H1 (cell line): ENCODE measurements around the gene MRPS34. TPM values are rescaled to one million over a fixed set of nuclear protein-coding genes. Genes with fewer than 3 reads are reported as not detected.

Experiments
- CTCF ChIA-PET: fragments of 300-600 bp; sonication (Branson Sonifier 250); formaldehyde crosslinking; loops from one replicate; lab custom pipeline; 2021; ENCODE audit not compliant: partially characterized antibody; lab: Charles Lee
- POLR2A ChIA-PET: fragments of 300-600 bp; sonication (Branson Sonifier 250); formaldehyde crosslinking; loops from one replicate; lab custom pipeline; 2021; ENCODE audit warnings: inconsistent platforms; ENCODE audit not compliant: partially characterized antibody; lab: Charles Lee
- DNase-seq, 2 experiments: peaks; one replicate each; pipeline versions ENCODE4 v3.0.0 to v3.0.0-alpha.2; 2010 to 2022; ENCODE audit warnings: low spot score in 2 of 2, low read depth in 1 of 2, mixed read lengths in 1 of 2
- FAIRE-seq: peaks from 2 replicates; lab custom pipeline; 2011; peaks lifted over from hg19 to GRCh38; lab: Jason Lieb, UNC
- H2AFZ ChIP-seq: 2 replicates; pipeline ENCODE4 v1.8.1; 2012; ENCODE audit warnings: low read length, inconsistent platforms
- H2AK5ac ChIP-seq: 2 replicates; pipeline ENCODE4 v1.6.1; 2013; ENCODE audit warnings: low read depth, low read length
- H2BK120ac ChIP-seq: replicated peaks from 2 replicates; pipeline ENCODE3; 2013; ENCODE audit warnings: low read depth, low read length, inconsistent platforms
- H2BK12ac ChIP-seq: 2 replicates; pipeline ENCODE4 v1.6.1; 2013; ENCODE audit warnings: low read depth, low read length
- H2BK15ac ChIP-seq: 2 replicates; pipeline ENCODE4 v1.6.1; 2013; ENCODE audit warnings: low read length
- H2BK20ac ChIP-seq: 2 replicates; pipeline ENCODE4 v1.6.1; 2013; ENCODE audit warnings: low read length
- H2BK5ac ChIP-seq: 2 replicates; pipeline ENCODE4 v1.6.1; 2013; ENCODE audit warnings: low read depth, low read length
- H3K14ac ChIP-seq: 2 replicates; pipeline ENCODE4 v1.6.1; 2013; ENCODE audit warnings: inconsistent platforms; ENCODE audit not compliant: insufficient read length
- H3K18ac ChIP-seq: 2 replicates; pipeline ENCODE4 v1.6.1; 2013; ENCODE audit warnings: low read length; ENCODE audit errors: extremely low read depth
- H3K23ac ChIP-seq: 2 replicates; pipeline ENCODE4 v1.6.1; 2013; ENCODE audit warnings: inconsistent platforms; ENCODE audit not compliant: insufficient read length
- H3K23me2 ChIP-seq: 2 replicates; pipeline ENCODE4 v1.6.1; 2013; ENCODE audit warnings: low read depth, low read length
- H3K27ac ChIP-seq: 2 replicates; pipeline ENCODE4 v1.6.1; 2011; ENCODE audit warnings: low read depth, low read length, inconsistent platforms
- H3K27me3 ChIP-seq, 4 experiments: replicated peaks in 1 of 4; 1 replicate in 1 of 4; 2 replicates in 3 of 4; pipeline versions ENCODE4 v1.6.1 to v1.8.1; 2011 to 2013; ENCODE audit warnings: low read length in 3 of 4, mild to moderate bottlenecking in 3 of 4, inconsistent platforms in 2 of 4, mixed read lengths in 2 of 4, moderate library complexity in 1 of 4; ENCODE audit not compliant: control insufficient read depth in 3 of 4, insufficient read depth in 3 of 4; ENCODE audit errors: extremely low read depth in 1 of 4
- H3K36me3 ChIP-seq, 4 experiments: 2 replicates each; pipeline versions ENCODE4 v1.6.1 to v1.8.1; 2011 to 2013; ENCODE audit warnings: mild to moderate bottlenecking in 4 of 4, low read length in 3 of 4, moderate library complexity in 2 of 4, control low read depth in 1 of 4, inconsistent platforms in 1 of 4; ENCODE audit not compliant: insufficient read depth in 4 of 4, control insufficient read depth in 2 of 4
- H3K4ac ChIP-seq: replicated peaks from 2 replicates; pipeline ENCODE3; 2013; ENCODE audit warnings: low read length, low read depth, mixed read lengths, inconsistent platforms; ENCODE audit not compliant: insufficient read length
- H3K4me1 ChIP-seq, 4 experiments: replicated peaks in 1 of 4; 1 replicate in 1 of 4; 2 replicates in 3 of 4; pipeline versions ENCODE4 v1.6.1 to v1.8.1; 2011 to 2013; ENCODE audit warnings: low read length in 3 of 4, inconsistent platforms in 2 of 4, mixed read lengths in 1 of 4; ENCODE audit not compliant: insufficient read depth in 4 of 4, control insufficient read depth in 3 of 4
- H3K4me2 ChIP-seq, 2 experiments: 2 replicates each; pipeline versions ENCODE4 v1.6.1 to v1.8.1; 2011 to 2013; ENCODE audit warnings: low read depth in 2 of 2, low read length in 2 of 2, control low read depth in 1 of 2, inconsistent platforms in 1 of 2, mild to moderate bottlenecking in 1 of 2; ENCODE audit not compliant: insufficient read depth in 1 of 2
- H3K4me3 ChIP-seq, 4 experiments: fragments of 200-600, 300-600 bp in 1 of 4; sonication (generic), shearing (Covaris generic), sonication (Bioruptor Twin) in 1 of 4; 2 replicates each; pipeline versions ENCODE4 v1.5.1 to v1.8.1; 2011 to 2016; ENCODE audit warnings: low read length in 4 of 4, low read depth in 3 of 4, control low read depth in 2 of 4, inconsistent platforms in 2 of 4, mild to moderate bottlenecking in 2 of 4, mixed read lengths in 1 of 4, moderate library complexity in 1 of 4; ENCODE audit not compliant: insufficient read depth in 2 of 4; ENCODE audit errors: extremely low read depth in 1 of 4
- H3K56ac ChIP-seq: replicated peaks from 2 replicates; pipeline ENCODE3; 2013; ENCODE audit warnings: low read depth, mild to moderate bottlenecking, mixed read lengths, low read length, inconsistent platforms; ENCODE audit not compliant: insufficient read length
- H3K79me1 ChIP-seq: 2 replicates; pipeline ENCODE4 v1.6.1; 2013; ENCODE audit warnings: low read depth, low read length, control low read depth
- H3K79me2 ChIP-seq, 2 experiments: 2 replicates each; pipeline versions ENCODE4 v1.6.1 to v1.8.1; 2012 to 2013; ENCODE audit warnings: low read length in 2 of 2, mild to moderate bottlenecking in 2 of 2, inconsistent platforms in 1 of 2; ENCODE audit not compliant: insufficient read depth in 2 of 2, control insufficient read depth in 1 of 2
- H3K9ac ChIP-seq, 4 experiments: replicated peaks in 1 of 4; 1 replicate in 1 of 4; 2 replicates in 3 of 4; pipeline versions ENCODE4 v1.6.1 to v1.8.1; 2011 to 2013; ENCODE audit warnings: low read depth in 3 of 4, low read length in 3 of 4, control low read depth in 2 of 4, mild to moderate bottlenecking in 2 of 4, moderate library complexity in 2 of 4, inconsistent platforms in 1 of 4; ENCODE audit errors: extremely low read depth in 1 of 4
- H3K9me3 ChIP-seq, 2 experiments: 2 replicates each; pipeline versions ENCODE4 v1.6.1 to v1.8.1; 2012 to 2013; ENCODE audit warnings: mild to moderate bottlenecking in 2 of 2, moderate library complexity in 2 of 2, control low read depth in 1 of 2, inconsistent platforms in 1 of 2, low read depth in 1 of 2, low read length in 1 of 2, mixed read lengths in 1 of 2; ENCODE audit not compliant: insufficient read depth in 2 of 2
- H4K20me1 ChIP-seq, 2 experiments: replicated peaks in 1 of 2; 2 replicates each; pipeline versions ENCODE3 to v1.8.1; 2011 to 2013; ENCODE audit warnings: inconsistent platforms in 2 of 2, low read length in 2 of 2, mild to moderate bottlenecking in 1 of 2; ENCODE audit not compliant: insufficient read depth in 2 of 2, control insufficient read depth in 1 of 2
- H4K5ac ChIP-seq: 2 replicates; pipeline ENCODE4 v1.6.1; 2013; ENCODE audit warnings: low read length, low read depth, mixed read lengths, inconsistent platforms; ENCODE audit not compliant: insufficient read length
- H4K8ac ChIP-seq: 2 replicates; pipeline ENCODE4 v1.8.0; 2013; ENCODE audit warnings: mild to moderate bottlenecking, moderate library complexity, low read length, inconsistent platforms; ENCODE audit not compliant: insufficient read depth; ENCODE audit errors: extremely low read depth
- H4K91ac ChIP-seq: replicated peaks from 2 replicates; pipeline ENCODE3; 2013; ENCODE audit warnings: low read length, mixed read lengths, inconsistent platforms; ENCODE audit not compliant: insufficient read length
- ASH2L ChIP-seq: fragments of 200-600, 300-600 bp; sonication (generic); IDR thresholded peaks from one replicate; pipeline ENCODE4 v1.7.1; 2017; ENCODE audit warnings: low read length
- GTF2F1 ChIP-seq: IDR thresholded peaks from 2 replicates; pipeline ENCODE4 v1.6.1; 2012; ENCODE audit warnings: low read depth, low read length, improper control_type of control experiment, borderline replicate concordance
- JUN ChIP-seq: IDR thresholded peaks from 2 replicates; pipeline ENCODE4 v1.6.1; 2011; ENCODE audit warnings: low read depth, mild to moderate bottlenecking, improper control_type of control experiment, low read length
- JUND ChIP-seq: IDR thresholded peaks from 2 replicates; pipeline ENCODE4 v1.6.1; 2011; ENCODE audit warnings: mild to moderate bottlenecking, improper control_type of control experiment, low read length
- MAFK ChIP-seq: IDR thresholded peaks from 2 replicates; pipeline ENCODE4 v1.6.1; 2012; ENCODE audit warnings: low read depth, mild to moderate bottlenecking, improper control_type of control experiment, low read length
- POLR2A ChIP-seq, 2 experiments: IDR thresholded peaks; 1 replicate in 1 of 2; 2 replicates in 1 of 2; pipeline ENCODE4 v1.6.1; 2011; ENCODE audit warnings: low read depth in 2 of 2, low read length in 2 of 2, mild to moderate bottlenecking in 2 of 2; ENCODE audit errors: control extremely low read depth in 1 of 2
- POU5F1 ChIP-seq: IDR thresholded peaks from 2 replicates; pipeline ENCODE4 v1.6.1; 2011; ENCODE audit warnings: low read depth, mild to moderate bottlenecking, low read length, moderate library complexity
- RBBP5 ChIP-seq: IDR thresholded peaks from 2 replicates; pipeline ENCODE4 v1.7.1; 2012; ENCODE audit warnings: low read depth, mild to moderate bottlenecking, inconsistent platforms, low read length, moderate library complexity, borderline replicate concordance
- SAP30 ChIP-seq: fragments of 300-600 bp; sonication (generic); IDR thresholded peaks from 2 replicates; pipeline ENCODE4 v1.7.1; 2012; ENCODE audit warnings: low read length, moderate library complexity, mild to moderate bottlenecking, inconsistent platforms; ENCODE audit not compliant: insufficient read depth, insufficient replicate concordance
- SP4 ChIP-seq: IDR thresholded peaks from 2 replicates; pipeline ENCODE4 v1.6.1; 2012; ENCODE audit warnings: low read length, inconsistent platforms
- SUZ12 ChIP-seq: fragments of 200-600 bp; sonication (generic); IDR thresholded peaks from 2 replicates; pipeline ENCODE4 v1.6.1; 2012; ENCODE audit warnings: mild to moderate bottlenecking, inconsistent platforms, low read length, moderate library complexity, mixed read lengths
- TAF7 ChIP-seq: optimal IDR thresholded peaks from 2 replicates; pipeline ENCODE3; 2011; ENCODE audit warnings: low read depth, mild to moderate bottlenecking, inconsistent platforms, low read length, moderate library complexity, borderline replicate concordance
- TEAD4 ChIP-seq: IDR thresholded peaks from 2 replicates; pipeline ENCODE4 v1.6.1; 2012; ENCODE audit warnings: low read depth, low read length, inconsistent platforms, mixed read lengths
- YY1 ChIP-seq: IDR thresholded peaks from 2 replicates; pipeline ENCODE4 v1.6.1; 2011; ENCODE audit warnings: low read depth, mild to moderate bottlenecking, low read length
- WGBS, 2 experiments: shearing (Covaris generic) in 1 of 2; methylation state at CpG; one replicate each; pipeline versions ENCODE4 v1.1.6 to v1.1.7; 2013 to 2015; ENCODE audit warnings: low lambda C conversion rate in 2 of 2, mixed read lengths in 2 of 2, inconsistent platforms in 1 of 2, low coverage in 1 of 2, missing lambda C conversion rate in 1 of 2; ENCODE audit not compliant: insufficient replicate concordance in 2 of 2, insufficient coverage in 1 of 2, insufficient read length in 1 of 2; ENCODE audit errors: extremely low coverage in 1 of 2, missing lambda C conversion rate in 1 of 2; 5-methylcytosine and 5-hydroxymethylcytosine counted together
- polyA plus RNA-seq, 7 experiments: library from polyadenylated mRNA; depleted of rRNA in 3 of 7; stranded (reverse) in 5 of 7; unstranded in 2 of 7; fragments of >200 nt in 5 of 7; fragments of 200-250 nt in 2 of 7; gene quantifications; 1 replicate in 5 of 7; 2 replicates in 1 of 7; 4 replicates in 1 of 7; pipeline versions ENCODE4 v1.2.1 to v1.2.3, GENCODE V29; 2011 to 2013; ENCODE audit warnings: missing spikeins in 2 of 7, mixed read lengths in 2 of 7
- total RNA-seq: library from RNA; stranded (reverse); fragmentation: NEBNext Ultra II Directional; extraction: Animal tissue kit (Norgen Biotek cat#: 25700); gene quantifications from 2 replicates; pipeline ENCODE4 v1.2.1, GENCODE V29; 2021
- TF ChIP-seq, protein P1 (sequence below): IDR thresholded peaks from 2 replicates; pipeline ENCODE4 v1.6.1; 2012; ENCODE audit warnings: inconsistent platforms

The MRPS34 gene
- total and polyA plus RNA-seq, 2 of the 8 experiments (the other 6 are each of a cell fraction or from before 2014, with no cell fraction given): 168 to 252 TPM

DNA sequence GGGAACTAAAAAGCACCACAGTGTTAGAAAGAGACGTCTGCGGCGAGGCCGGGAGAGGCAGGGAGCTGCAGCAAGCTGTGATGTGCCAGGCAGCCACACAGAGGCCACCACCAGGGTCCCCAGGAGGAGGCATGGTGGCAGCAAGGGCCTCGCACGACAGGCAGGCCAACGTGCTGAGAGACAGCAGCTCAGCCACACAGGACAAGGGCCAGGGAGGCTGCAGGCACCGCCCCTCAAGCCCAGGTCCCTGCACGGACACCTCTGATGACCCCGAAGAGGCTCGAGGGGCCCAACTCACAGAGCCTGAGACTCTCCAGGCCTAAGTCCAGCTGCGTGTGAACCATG, 48.0 kb upstream of the MRPS34 start:
- Histone ChIP-seq H3K4ac (no peak overlapping the region), H3K14ac (no peak overlapping the region), H2BK20ac (no peak overlapping the region), H4K91ac (no peak overlapping the region), H3K9me3 (no peaks in the 10 kb centered on the region), H3K9ac (no peak overlapping the region), H2AFZ (no peak overlapping the region), H3K79me2 (no peaks in the 10 kb centered on the region), H4K5ac (no peak overlapping the region), H3K18ac (no peak overlapping the region), H3K23ac (no peak overlapping the region), H3K4me3 (no peak overlapping the region), H2BK12ac (no peak overlapping the region), H3K36me3 (peaks cover 0 to 7% (median 3%) of the 10 kb centered on the region in 4 experiments; a peak in 5 of 8 replicates), H2AK5ac (no peak overlapping the region), H3K4me1 (peaks cover 0 to 5% (median 3%) of the 10 kb centered on the region in 4 experiments; a peak in 3 of 7 replicates), H3K79me1 (peaks cover 4% of the 10 kb centered on the region; the same call in 1 of the 2 replicates), H2BK5ac (no peak overlapping the region), H4K8ac (no peak overlapping the region; the same call in 1 of the 2 replicates), H3K23me2 (peaks cover 1% of the 10 kb centered on the region; the same call in 1 of the 2 replicates), H3K56ac (no peak overlapping the region), H3K4me2 (no peak overlapping the region), H2BK120ac (no peak overlapping the region), H3K27me3 (peaks cover 0 to 5% (median 0%) of the 10 kb centered on the region in 4 experiments; a peak in 3 of 7 replicates), H2BK15ac (no peak overlapping the region), H4K20me1 (peaks cover 4 to 15% of the 10 kb centered on the region in 2 experiments), H3K27ac (no peak overlapping the region)
- 98% methylated on average over 12 of the region's 12 CpGs; no CpG with 5 or more reads in 1 of the 2 experiments for WGBS, 2 experiments
- DNase-seq (no peak), FAIRE-seq (no peak)
- ChIA-PET POLR2A (interaction anchor here (1.5 kb wide), 1 partner anchor 32 kb away, joined by 4 read pairs; no protein-coding TSS in a partner anchor), CTCF (interaction anchor here (1.5 kb wide), 1 partner anchor 10 kb away, joined by 7 read pairs; no protein-coding TSS in a partner anchor)
- TF ChIP-seq JUND (no peak), ASH2L (no peak), POLR2A (IDR thresholded peaks at IDR 0.05; ENCODE audit: control extremely low read depth in 1 of 2, low read depth in 2 of 2, low read length in 2 of 2) (no peak), TEAD4 (no peak), POU5F1 (no peak), SP4 (no peak), SAP30 (no peak), RBBP5 (no peak), YY1 (no peak), MAFK (no peak), GTF2F1 (no peak), JUN (no peak), SUZ12 (no peak), TAF7 (no peak)
- TF ChIP-seq, protein P1, sequence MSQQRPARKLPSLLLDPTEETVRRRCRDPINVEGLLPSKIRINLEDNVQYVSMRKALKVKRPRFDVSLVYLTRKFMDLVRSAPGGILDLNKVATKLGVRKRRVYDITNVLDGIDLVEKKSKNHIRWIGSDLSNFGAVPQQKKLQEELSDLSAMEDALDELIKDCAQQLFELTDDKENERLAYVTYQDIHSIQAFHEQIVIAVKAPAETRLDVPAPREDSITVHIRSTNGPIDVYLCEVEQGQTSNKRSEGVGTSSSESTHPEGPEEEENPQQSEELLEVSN: no peak
